ENCODE data around the gene GATAD2A.

GATAD2A gene

DNA sequence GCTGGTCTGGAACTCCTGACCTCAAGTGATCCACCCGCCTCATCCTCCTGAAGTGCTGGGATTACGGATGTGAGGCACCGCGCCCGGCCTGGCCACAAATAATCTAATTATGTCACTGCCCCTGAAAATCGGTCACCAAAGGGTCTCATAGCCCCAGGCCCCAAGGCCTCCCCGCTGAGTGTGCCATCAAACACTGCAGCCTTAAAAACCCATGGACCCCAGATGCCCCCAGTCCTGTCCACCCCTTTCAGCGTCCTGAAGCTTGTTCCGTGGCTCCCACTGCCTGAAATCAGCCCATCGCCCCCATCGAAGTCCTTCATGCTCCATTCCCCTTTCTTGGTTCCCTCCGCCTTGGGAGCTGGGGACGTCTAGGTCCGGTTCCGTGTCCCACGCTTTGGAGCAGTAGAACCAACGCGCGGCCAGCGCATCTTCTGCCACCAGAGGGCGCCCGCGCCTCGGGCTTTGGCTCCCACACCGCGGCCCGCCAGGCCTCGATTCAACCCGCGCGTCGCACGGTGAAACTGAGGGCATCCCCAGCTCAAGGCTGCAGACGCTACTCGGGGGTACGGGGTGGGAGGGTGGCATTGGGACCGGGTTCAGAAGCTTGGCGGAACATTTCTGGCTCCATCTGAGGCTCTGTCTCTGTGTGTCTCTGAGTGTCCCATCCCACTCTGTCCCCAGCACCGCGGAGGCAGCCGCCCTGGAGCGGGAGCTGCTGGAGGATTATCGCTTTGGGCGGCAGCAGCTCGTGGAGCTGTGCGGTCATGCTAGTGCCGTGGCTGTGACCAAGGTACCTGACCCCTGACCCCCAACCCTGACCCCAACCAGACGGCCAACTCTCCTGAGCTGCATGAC lies 126.7 kb downstream of the GATAD2A start:
- peak; percentile 77 for DNase-seq (ENCODE audit: low read depth)

- DNase-seq (ENCODE audit: low read depth), result no peak
Observed at GRCh38 chr19:19532806-19533701, 127.6 kb downstream of the GATAD2A start.

GRCh38 chr19:19533841-19534240 lies 128.4 kb downstream of the GATAD2A start:
- DNase-seq (ENCODE audit: low read depth), result no peak

DNA sequence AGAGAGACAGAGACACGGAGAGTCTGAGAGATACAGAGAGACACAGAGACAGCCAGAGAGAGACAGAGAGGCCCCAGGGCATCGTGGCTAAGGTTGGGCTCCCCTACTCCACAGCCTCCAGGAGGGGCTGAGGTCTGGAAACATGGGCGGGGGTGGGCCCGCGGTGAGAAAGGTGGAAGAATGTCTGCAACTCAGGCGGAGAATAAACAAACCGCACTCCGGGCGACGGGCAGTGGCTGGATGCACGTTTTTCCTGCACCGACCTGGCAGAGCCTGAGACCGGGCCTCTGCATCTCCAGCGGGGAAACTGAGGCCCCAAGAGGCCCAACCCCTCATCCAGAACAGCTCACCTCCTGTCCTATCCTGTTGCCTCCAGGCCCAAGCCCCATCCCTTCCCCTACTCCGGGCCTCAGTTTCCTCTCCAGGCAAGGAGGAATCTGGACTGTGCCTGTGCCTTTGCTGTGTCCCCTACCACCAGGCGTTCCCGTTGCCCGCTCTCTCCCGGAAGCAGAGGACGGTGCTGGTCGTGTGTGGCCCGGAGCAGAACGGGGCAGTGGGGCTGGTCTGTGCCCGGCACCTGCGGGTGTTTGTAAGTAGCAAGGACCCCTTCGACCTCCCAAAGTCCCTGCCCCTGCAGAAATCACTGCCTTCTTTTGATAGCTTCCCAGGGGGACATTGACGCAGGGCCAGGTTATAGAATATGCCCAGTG lies 129.2 kb downstream of the GATAD2A start:
- DNase-seq (ENCODE audit: low read depth), result no peak

GRCh38 chr19:19535311-19536191 lies 130.1 kb downstream of the GATAD2A start:
- DNase-seq (ENCODE audit: low read depth), result no peak

- no peak for DNase-seq (ENCODE audit: low read depth)
Observed at GRCh38 chr19:19537075-19538048, 131.9 kb downstream of the GATAD2A start.

GRCh38 chr19:19538061-19538784 lies 132.7 kb downstream of the GATAD2A start, which contains the start of gene CILP2:
Gene CILP2, plus strand, starts transcription at chr19:19538265. Its CDS starts 85 bp downstream, at chr19:19538350.
- peak; percentile 42 for DNase-seq (ENCODE audit: low read depth)

- DNase-seq (ENCODE audit: low read depth), result no peak
Observed at GRCh38 chr19:19538785-19539166, 133.3 kb downstream of the GATAD2A start.

DNA sequence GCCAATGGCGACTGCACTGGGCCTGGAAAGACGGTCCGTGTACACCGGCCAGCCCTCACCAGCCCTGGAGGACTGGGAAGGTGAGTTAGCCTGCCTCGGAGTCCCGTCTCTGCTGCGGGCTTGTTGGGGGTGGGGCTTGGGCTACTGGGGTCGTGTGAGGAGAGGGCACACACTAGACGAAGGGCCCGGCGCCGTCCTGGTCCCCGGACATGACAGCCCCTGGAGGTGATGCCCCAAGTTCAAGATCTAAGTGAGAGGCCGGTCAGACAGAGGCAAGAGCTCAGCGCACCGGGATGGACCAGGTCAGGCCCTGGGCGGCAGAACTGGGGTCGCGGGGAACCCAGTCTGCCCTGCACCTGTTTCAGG lies 134.2 kb downstream of the GATAD2A start:
- DNase-seq (ENCODE audit: low read depth), result no peak

DNA sequence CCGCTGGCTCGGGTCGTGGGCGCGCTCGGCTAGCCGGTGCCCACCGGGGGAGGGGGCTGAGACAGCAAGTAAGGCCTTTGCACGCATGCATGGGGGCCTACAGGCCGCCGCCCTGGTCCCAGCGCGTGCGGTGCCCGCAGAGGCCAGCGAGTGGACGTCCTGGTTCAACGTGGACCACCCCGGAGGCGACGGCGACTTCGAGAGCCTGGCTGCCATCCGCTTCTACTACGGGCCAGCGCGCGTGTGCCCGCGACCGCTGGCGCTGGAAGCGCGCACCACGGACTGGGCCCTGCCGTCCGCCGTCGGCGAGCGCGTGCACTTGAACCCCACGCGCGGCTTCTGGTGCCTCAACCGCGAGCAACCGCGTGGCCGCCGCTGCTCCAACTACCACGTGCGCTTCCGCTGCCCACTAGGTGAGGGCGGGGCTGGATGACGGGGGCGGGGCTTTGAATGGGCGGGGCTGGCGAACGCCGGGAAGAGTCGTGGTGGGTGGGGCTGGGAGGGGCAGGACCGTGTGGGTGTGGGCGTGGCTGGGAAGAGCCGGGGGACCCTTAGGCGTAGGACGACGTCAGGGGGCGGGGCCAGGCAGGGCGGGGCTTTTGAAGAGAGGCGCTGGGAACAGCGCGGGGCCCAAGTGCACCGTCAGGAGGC lies 134.7 kb downstream of the GATAD2A start:
- peak; percentile 58 for DNase-seq (ENCODE audit: low read depth)

GRCh38 chr19:19540715-19541515 lies 135.4 kb downstream of the GATAD2A start:
- DNase-seq (ENCODE audit: low read depth), result peak; percentile 60

GRCh38 chr19:19541616-19542015 lies 136.1 kb downstream of the GATAD2A start:
- DNase-seq (ENCODE audit: low read depth), result no peak

DNA sequence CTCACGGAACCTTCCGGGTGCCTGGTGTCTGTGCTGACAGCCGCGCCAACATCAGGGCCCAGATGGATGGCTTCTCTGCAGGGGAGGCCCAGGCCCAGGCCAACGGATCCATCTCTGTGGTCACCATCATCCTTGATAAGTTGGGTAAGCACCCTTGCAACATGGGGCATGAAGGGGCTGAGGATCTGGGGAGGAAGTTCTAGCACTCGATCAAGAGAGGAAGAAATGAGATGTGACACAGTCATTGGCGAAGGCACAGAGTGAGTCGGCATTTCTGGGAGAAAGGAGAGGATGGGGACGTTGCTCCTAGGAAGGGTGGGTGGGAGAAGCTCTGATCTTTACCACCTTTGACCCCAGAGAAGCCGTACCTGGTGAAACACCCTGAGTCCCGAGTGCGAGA lies 137.0 kb downstream of the GATAD2A start:
- no peak for DNase-seq (ENCODE audit: low read depth)

DNA sequence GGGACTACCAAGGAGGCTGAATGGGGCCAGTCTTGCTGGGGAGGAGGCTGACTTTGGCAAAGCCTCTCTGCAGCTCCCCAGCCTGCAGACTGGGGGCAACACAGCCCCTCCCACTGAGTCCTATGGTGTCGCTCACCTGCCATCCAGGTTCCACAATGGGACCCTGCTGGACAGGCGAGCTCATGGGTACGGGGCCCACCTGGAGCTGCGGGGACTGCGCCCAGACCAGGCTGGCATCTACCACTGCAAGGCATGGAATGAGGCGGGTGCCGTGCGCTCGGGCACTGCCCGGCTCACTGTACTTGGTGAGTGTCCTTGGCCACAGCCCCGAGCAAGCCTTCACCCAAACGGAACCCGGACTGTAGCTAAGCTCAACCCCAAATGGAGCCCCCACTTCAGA lies 137.6 kb downstream of the GATAD2A start:
- no peak for DNase-seq (ENCODE audit: low read depth)

DNA sequence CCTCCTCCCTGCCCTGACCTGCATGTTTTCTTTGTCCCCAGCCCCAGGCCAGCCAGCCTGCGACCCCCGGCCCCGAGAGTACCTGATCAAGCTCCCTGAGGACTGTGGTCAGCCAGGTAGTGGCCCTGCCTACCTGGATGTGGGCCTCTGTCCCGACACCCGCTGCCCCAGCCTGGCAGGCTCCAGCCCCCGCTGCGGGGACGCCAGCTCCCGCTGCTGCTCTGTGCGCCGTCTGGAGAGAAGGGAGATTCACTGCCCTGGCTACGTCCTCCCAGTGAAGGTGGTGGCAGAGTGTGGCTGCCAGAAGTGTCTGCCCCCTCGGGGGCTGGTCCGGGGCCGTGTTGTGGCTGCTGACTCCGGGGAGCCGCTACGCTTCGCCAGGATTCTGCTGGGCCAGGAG lies 138.2 kb downstream of the GATAD2A start:
- no peak for DNase-seq (ENCODE audit: low read depth)

- DNase-seq (ENCODE audit: low read depth), result no peak
Observed at GRCh38 chr19:19544257-19544953, 138.9 kb downstream of the GATAD2A start.

GRCh38 chr19:19544954-19545591 lies 139.6 kb downstream of the GATAD2A start:
- no peak for DNase-seq (ENCODE audit: low read depth)

All from ELR (cell line).